SW 1271 (cell line): ENCODE results near the gene MAPK1.
"Not testable (repeated sequence)": the region's sequence is repeated elsewhere in the genome, so short reads cannot be mapped to it uniquely, and the experiment has no call there.

Experiments used
- DNase-seq, 2 experiments: peaks; one replicate each; lab custom pipeline; 2025; lab: John Stamatoyannopoulos, UW

MAPK1 gene

DNA sequence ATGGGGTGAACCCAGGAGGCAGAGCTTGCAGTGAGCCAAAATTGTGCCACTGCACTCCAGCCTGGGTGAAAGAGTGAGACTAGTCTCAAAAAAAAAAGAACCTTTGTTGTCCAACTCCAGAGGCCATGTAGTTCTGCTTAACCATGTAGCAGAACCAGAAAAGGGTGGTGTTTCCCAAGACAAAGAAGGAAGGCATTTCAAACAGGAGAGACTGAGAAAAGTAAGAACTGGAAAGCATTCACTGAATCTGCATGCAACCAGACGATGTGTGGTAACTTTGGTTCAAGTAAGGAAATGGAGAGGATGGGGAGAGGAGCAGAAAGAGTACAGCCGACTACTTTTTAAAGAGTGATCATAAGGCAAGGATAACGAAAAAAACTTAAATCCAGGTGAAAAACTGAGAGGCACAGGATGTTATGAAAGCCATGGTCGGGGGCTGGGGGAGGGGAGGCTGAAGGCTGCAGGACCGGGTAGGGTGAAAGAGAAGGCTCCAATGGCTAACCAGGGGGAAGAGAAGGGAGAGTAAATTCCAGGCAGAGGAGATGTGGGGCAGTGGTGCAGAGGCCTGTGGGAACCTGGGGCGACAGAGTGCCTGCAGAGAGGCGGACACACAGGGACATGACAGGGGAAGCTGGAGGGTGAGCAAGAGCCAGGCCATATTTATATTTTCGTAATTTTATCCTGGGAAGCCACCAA is 48.8 kb downstream of the MAPK1 start:
- no peak for DNase-seq

DNA sequence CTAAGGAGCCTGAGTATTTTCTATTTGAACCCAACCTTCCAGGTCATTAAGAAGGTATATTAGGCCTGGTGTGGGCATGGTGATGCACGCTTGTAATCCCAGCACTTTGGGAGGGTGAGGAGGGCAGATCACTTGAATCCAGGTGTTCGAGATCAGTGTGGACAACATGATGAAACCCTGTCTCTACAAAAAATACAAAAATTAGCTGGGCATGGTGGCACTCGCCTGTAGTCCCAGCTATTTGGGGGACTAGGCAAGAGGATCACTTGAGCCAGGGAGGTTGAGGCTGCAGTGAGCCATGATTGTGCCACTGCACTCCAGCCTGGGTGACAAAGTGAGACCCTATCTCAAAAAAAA is 50.0 kb downstream of the MAPK1 start:
- not testable (repeated sequence) for DNase-seq

DNA sequence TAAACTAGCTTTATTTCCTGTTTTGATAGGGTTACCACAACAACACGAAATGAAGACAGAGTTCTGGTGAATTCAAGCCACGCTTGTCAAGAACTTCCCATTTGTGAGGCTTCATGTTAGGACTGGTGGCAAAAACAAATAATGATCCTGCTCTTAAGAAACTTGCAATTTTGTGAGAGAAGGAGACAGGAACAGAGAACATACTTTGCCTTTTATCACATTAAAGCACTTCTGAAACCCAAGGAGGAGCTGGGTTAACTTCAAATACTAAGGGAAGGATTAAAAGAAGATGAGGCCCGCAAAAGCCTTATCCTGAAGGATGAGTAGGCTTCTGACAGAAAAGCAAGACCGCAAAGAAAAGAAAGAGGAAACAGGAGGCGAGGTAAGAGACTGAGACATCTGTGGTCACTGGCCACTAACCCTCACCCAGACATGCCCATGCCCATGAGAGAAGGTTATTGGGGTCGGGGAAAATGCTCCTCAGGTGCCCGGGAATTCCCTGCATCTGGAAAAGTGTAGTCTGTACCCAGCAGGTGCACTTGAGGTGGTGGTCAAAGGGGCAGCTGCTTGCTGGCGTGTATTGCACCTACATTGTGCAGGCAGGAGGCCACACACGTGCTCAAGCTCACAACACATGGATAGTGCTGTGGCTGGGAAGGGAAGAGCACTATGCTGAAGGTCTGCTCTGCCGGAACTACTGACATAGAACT is 50.5 kb downstream of the MAPK1 start:
- DNase-seq, result peak; percentile 58 to 89

DNA sequence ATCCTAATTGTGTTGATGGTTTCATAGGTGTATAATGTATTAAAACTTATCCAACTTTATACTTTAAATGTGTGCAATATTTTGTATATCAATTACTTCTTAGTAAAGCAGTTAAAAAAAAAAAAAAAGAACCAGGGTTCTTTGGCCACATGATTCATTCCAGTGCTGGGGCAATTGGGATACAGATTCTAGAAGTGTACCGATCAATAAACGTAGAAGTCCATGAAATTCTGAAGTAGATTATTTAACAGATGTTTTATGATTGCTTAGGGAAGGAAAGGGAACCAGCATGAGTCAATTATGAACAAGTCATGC is 51.0 kb downstream of the MAPK1 start:
- no peak for DNase-seq

DNA sequence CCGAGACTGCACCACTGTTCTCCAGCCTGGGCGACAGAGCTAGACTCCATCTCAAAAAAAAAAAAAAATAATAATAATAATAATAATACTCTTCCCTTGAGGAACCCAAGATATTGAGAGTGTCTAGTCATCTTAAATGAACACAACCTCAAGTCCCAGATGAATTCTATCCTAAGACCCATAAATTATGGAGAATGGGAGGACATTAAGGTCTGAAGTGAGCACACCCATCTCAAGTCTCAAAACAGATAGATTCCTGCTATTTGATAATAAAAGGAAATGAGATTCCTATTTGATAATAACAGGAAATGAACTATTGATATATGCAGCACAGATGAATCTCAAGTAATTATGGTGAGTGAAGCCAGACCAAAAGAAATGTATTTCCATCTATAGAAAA is 51.5 kb downstream of the MAPK1 start:
- no peak for DNase-seq

DNA sequence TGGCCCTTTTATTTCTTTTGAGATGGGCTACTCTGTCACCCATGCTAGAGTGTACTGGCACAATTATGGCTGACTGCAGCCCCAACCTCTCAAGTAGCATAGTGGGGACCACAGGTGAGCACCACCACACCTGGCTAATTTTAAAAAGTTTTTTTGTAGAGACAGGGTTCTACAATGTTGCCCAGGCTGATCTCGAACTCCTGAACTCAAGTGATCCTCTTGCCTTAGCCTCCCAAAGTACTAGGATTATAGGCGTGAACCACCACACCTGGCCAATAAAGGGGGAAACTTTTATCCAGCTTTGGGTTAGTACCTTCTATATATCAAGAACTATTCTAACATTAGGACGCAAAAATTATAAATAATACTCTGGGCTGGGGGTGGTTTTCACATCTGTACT is 52.1 kb downstream of the MAPK1 start:
- no peak for DNase-seq

DNA sequence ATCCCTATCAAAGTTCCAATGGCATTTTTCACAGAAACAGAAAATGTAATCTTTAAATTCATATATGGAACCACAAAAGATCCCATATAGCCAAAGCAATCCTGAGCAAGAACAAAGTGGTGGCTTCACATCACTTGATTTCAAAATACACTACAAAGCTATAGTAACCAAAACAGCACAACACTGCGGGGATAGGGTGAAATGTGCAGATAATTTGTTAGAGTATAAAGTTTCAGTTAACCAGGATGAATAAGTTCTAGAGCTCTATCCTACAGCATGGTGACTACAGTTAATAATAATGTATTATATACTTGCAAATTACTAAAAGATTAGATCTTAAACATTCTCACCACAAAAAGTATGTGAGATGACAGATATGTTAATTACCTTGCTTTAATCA is 55.5 kb downstream of the MAPK1 start:
- no peak for DNase-seq

DNA sequence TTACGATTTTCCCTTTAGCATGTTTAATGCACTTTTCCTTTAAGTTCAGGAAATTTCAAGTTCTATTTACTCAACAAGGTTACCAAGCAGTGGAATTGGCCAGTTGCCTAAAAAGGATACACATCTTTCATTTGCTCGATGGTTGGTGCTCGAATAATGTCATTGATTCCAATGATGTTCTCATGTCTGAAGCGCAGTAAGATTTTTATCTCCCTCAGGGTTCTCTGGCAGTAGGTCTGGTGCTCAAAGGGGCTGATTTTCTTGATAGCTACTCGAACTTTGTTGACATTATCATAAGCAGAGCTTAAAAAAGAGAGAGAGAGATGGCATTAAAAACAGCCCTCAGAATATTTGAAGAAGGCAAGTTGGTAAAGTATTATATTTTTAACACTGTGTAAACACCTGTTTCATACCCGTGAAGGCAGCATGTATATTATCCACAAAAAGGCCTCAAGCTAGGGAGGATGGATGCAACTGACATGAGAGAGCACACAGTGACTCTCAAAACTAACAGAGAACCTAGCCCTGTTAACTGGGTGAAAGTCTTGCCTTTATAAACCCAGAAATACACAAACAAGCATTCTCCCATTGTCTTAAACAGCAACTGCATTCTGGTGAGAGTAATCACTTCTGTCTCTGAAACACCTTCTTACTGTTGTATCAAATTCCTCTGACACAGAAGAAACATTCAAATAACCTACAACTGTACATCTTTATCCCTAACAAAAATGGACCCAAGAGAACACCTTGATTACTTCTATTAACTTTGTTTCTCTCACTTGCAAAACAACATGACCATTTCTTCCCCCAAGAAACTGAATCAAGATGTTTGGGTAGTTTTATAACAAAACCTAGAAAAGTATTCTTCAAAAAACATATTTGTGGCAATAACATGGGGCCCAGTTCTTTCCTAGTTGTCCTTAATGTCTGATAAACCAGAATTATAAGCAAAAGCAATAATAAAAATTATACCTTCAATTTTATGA is 59.6 kb downstream of the MAPK1 start:
- DNase-seq, result no peak

DNA sequence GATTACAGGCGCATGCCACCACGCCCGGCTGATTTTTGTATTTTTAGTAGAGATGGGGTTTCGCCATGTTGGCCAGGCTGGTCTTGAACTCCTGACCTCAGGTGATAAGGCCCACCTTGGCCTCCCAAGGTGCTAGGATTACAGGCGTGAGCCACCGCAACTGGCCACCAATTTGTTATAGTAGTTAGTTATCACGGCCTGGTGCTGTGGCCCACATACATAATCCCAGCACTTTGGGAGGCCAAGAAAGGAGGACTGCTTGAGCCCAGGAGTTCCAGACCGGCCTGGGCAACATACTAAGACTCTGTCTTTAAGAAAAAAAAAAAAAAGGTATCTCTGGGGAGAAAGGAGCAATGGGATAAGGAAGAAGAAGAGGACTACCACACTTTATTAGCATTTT is 62.1 kb downstream of the MAPK1 start:
- not testable (repeated sequence) for DNase-seq

DNA sequence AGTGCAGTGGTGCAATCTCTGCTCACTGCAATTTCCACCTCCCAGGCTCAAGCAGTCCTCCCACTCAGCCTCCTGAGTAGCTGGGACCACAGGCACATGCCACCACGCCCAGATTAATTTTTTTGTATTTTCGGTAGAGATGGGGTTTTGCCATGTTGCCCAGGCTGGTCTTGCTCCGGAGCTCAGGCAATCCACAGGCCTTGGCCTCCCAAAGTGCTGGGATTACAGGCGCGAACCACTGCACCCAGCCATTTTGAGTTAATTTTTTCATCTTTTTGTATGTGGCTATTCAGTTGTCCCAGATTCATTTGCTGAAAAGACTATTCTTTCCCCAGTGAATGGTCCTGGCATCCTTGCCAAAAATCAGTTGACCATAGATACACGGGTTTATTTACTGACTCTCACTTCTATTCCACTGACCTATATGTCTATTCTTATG is 63.6 kb downstream of the MAPK1 start:
- no peak for DNase-seq

DNA sequence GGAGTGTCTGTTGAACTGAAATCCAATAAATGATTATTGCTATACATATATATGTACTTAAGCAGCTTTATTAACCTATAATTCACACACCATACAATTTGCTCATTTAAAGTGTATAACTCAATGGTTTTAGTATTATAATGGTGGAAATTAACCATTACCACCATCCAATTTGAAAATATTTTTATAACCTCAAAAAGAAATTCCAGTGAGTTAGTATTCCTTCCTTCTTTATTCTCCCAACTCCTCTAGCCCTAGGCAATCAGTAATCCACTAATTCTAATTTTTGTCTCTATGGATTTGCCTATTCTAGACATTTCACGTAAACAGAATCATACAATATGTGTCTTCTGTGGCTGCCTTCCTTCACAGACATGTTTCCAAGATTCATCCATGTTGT is 64.8 kb downstream of the MAPK1 start:
- no peak for DNase-seq

DNA sequence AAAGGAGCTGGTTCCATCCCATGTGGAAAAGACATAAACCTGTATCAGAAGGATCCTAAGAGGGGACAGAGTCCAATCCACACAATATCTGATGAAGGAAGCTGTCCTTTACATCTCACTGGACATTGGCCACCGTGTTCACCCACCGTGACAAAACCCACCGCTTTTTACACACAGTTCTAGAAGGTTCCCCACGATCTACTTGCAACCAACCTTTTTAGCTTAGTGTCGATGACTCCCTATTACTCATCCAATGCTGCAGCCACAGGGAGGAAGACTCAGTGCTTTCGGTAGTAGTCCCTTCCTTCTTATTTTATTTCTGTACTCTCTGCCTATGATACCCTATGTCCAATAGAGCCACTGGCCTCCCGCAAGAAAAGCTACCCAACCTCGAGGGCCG is 65.4 kb downstream of the MAPK1 start:
- DNase-seq, result no peak

DNA sequence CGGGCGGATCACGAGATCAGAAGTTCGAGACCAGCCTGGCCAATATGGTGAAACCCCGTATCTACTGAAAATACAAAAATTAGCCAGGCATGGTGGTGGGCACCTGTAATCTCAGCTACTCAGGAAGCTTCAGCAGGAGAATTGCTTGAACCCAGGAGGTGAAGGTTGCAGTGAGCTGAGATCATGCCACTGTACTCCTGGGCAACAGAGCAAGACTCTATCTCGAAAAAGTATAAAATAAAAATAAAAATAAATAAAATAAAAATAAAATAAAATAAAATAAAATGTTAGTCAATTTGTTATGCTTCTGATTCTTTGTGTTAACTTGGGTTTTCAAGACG is 66.2 kb downstream of the MAPK1 start:
- DNase-seq, result not testable (repeated sequence)

DNA sequence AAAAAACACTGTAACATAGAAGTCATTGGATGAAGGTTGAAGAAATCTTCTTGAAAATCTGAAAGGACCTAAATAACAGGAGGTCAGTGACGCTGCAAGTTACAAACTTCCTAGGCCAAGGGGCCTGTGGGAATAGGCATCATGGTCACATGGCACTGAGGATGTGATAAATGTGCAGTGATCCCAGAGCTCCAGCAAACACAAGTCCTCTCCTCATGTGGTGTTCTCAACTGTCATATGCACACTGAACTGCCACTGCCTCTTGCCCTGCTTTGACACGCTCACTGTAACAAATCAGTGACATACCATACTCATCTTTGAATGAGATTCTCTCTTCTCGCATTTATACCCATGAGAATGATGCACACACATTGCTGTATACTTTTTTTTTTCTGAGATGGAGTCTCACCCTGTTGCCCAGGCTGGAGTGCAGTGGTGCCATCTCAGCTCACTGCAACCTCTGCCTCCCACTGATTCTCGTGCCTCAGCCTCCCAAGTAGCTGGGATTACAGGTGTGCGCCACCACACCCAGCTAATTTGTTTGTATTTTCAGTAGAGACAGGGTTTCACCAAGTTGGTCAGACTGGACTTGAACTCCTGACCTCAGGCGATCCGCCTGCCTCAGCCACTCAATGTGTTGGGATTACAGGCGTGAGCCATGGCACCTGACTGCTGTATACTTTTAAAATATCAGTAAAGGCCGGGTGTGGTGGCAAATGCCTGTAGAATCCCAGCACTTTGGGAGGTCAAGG is 66.7 kb downstream of the MAPK1 start:
- DNase-seq, result no peak

DNA sequence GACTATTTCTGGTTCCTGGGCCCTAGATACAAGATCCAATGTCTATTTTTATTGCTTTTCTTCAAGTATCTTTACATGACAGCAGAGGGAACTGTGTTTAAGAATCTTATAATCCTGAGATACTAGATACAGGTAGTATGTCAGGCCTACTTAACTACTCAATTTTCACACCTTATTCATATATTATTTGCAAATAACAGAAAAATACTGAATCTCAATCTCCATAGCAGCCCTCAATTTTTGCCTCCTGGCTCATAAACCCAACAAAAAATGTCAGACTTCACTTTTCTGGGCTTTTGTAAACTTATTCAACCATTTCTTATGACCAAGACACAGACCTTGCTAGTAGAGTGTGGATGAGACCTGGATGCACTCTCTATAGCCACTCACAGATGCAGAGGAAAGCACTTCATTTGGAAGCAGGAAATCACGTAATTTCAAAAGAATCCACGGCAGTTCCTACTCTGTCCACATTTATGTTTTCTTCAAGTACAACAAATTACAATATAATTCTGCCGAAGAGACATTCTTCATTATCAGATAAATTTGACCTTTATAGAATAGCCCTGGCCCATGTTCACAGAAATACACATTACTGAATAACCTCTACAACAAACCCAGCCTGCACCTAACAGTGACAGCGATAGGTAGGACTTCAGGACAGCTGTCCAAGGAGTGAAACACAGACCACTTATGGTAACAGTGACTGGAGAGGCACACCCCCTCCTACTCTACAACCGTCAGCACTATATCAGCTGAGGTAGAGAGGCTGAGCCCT is 69.8 kb downstream of the MAPK1 start:
- peak in 1 of 2 experiments; percentile 55 for DNase-seq

DNA sequence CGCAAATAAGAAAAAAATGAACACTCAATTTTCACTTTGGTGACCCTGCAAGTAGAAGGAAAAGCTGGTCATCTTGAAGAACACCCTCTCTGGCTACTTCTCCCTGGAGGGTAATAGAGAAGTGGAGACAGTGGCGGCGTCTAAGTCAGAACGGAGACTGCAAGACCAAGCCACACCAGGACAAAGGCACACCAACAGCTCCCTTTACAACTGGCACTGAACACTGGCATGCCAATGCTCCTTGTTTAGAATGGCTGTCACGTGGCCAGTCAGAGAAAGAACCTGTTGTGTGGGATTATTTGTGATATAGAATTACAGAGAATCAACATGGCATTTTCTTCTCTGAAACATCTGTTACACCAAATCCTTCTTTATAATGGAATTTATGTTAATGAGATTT is 70.6 kb downstream of the MAPK1 start:
- DNase-seq, result no peak

DNA sequence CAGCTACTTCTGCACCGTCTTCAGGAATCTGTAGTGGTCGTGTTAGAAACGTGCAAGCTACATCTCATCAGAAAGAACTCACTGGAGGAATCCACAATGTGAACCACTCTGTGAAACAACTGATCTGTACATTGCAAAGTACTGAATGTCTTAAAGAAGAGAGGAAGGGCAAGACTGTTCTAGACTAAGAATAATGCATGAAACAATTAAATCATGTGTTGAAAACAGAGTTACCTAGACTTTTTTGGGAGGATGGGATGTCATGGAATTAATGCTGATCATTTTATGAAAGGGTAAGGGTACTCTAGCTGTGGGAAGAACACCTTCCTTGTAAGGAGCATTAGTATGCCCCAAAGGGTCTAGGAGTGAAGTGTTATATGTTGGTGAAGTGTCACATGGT is 71.2 kb downstream of the MAPK1 start:
- DNase-seq, result no peak

DNA sequence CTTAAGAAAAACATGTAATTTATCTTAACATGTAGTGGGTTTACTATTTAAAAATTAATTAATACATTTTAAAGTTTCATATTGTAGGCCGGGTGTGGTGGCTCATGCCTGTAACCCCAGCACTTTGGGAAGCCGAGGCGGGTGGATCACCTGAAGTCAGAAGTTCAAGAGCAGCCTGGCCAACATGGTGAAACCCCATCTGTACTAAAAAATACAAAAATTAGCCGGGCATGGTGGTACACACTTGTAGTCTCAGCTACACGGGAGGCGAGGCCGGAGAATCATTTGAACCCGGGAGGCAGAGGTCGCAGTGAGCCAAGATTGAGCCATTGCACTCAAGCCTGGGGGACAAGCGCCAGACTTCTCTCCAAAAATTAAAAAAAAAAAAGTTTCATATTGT is 73.7 kb downstream of the MAPK1 start:
- not testable (repeated sequence) for DNase-seq

DNA sequence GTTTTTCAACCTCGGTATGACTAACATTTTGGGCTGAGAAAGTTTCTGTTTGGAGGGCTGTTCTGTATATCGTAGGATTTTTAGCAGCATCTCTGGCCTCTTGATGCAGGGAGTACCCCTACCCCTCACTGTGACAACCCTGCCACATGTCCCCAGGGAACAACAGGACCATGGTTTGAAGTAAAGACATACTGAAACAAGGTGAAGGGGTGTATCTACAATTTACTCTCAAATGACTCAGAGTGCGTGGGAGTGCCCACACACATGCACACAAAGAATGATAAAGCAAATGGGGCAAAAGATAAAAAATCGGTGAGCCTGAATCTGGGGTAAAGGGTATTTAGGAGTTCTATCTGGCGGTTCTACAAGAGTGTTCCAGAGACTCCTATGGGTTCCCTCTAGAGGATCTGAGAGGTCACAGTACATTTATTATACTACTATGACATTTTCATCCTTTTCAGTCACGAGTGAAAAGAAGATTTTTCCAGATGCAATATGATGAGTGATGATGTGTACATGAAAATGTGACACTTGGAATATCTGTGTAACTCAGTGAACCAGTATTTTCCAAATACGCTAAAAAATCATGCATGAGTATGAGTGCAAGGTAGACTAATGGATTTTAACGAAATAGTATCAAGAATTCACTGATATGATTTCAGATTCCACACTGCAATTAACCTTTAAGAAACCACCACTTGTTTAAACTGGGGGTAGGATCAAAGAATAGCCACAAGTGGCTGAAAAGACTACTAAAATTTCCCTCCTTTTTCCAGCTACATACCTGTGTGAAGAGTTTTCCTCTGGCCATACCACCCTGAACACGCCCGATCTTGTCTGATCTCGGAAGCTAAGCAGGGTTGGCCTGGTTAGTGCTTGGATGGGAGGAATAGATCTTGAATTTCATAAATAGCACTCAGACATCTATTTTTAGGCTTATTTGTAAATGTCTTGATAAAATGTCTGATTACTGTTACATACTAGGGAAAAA is 75.5 kb downstream of the MAPK1 start:
- no peak for DNase-seq
